Endodermal cell (in vitro differentiated cells): Measurements from ENCODE around the gene P2RY8. TPM values are rescaled to one million over a fixed set of nuclear protein-coding genes. Genes with fewer than 3 reads are reported as not detected.
A peak's percentile ranks its signal among the peaks of the same experiment; 100 is the strongest.

ENCODE experiments used
- DNase-seq: peaks from one replicate; pipeline ENCODE4 v3.0.0-alpha.2; 2017
- H3K27ac ChIP-seq: 2 replicates; pipeline ENCODE4 v1.5.1; 2013; ENCODE audit warnings: mild to moderate bottlenecking, low read depth, low read length, moderate library complexity
- H3K27me3 ChIP-seq: 2 replicates; pipeline ENCODE4 v1.6.1; 2013; ENCODE audit warnings: mild to moderate bottlenecking, low read length, moderate library complexity; ENCODE audit not compliant: insufficient read depth, control insufficient read depth, poor library complexity, severe bottlenecking
- H3K36me3 ChIP-seq: 2 replicates; pipeline ENCODE4 v1.7.0; 2013; ENCODE audit warnings: mild to moderate bottlenecking, low read length, moderate library complexity; ENCODE audit not compliant: control insufficient read depth, insufficient read depth
- H3K4me1 ChIP-seq: one replicate; pipeline ENCODE4 v1.7.0; 2013; ENCODE audit warnings: low read length; ENCODE audit not compliant: control insufficient read depth, insufficient read depth
- H3K4me3 ChIP-seq: 2 replicates; pipeline ENCODE4 v1.5.1; 2013; ENCODE audit warnings: mild to moderate bottlenecking, low read length, moderate library complexity
- H3K9ac ChIP-seq: 2 replicates; pipeline ENCODE4 v1.6.1; 2013; ENCODE audit warnings: mild to moderate bottlenecking, low read length, moderate library complexity; ENCODE audit not compliant: poor library complexity, severe bottlenecking; ENCODE audit errors: extremely low read depth
- H3K9me3 ChIP-seq: 2 replicates; pipeline ENCODE4 v1.6.1; 2013; ENCODE audit warnings: mild to moderate bottlenecking, low read length, moderate library complexity; ENCODE audit not compliant: control insufficient read depth
- H3K27ac Mint-ChIP-seq: 2 replicates; pipeline ENCODE4 v1.8.0; 2020; ENCODE audit warnings: mixed read lengths
- H3K27me3 Mint-ChIP-seq: 2 replicates; pipeline ENCODE4 v1.8.0; 2021; ENCODE audit warnings: mild to moderate bottlenecking, mixed read lengths; ENCODE audit not compliant: insufficient read depth
- H3K36me3 Mint-ChIP-seq: 2 replicates; pipeline ENCODE4 v1.8.0; 2020; ENCODE audit warnings: low read depth, mixed read lengths
- H3K4me1 Mint-ChIP-seq: 2 replicates; pipeline ENCODE4 v1.8.0; 2020; ENCODE audit warnings: mixed read lengths
- H3K4me3 Mint-ChIP-seq: 2 replicates; pipeline ENCODE4 v1.8.0; 2020; ENCODE audit warnings: mild to moderate bottlenecking, moderate library complexity, mixed read lengths
- H3K9me3 Mint-ChIP-seq: 2 replicates; pipeline ENCODE4 v1.8.0; 2020; ENCODE audit warnings: mild to moderate bottlenecking, mixed read lengths
- WGBS, 2 experiments: methylation state at CpG; one replicate each; pipeline versions ENCODE4 v1.1.5 to v1.1.7; 2013; ENCODE audit warnings: missing lambda C conversion rate in 2 of 2, mixed read lengths in 1 of 2; ENCODE audit not compliant: insufficient coverage in 1 of 2, insufficient read length in 1 of 2; 5-methylcytosine and 5-hydroxymethylcytosine counted together
- total RNA-seq, 2 donors: library from RNA; stranded (reverse); fragmentation: NEBNext Ultra II Directional in 1 of 2; extraction: Animal tissue kit (Norgen Biotek cat#: 25700) in 1 of 2; gene quantifications; 2 replicates in 1 of 2; 3 replicates in 1 of 2; pipeline ENCODE4 v1.2.1, GENCODE V29; 2021
- TF ChIP-seq, protein P1 (sequence below): fragments of 200-600 bp; sonication (generic); conservative IDR thresholded peaks from 2 replicates; pipeline ENCODE4 v1.5.0; 2021; ENCODE audit warnings: antibody characterized with exemption, mild to moderate bottlenecking

P2RY8 gene
- total RNA-seq, 2 donors from 2014 or later = not detected

DNA sequence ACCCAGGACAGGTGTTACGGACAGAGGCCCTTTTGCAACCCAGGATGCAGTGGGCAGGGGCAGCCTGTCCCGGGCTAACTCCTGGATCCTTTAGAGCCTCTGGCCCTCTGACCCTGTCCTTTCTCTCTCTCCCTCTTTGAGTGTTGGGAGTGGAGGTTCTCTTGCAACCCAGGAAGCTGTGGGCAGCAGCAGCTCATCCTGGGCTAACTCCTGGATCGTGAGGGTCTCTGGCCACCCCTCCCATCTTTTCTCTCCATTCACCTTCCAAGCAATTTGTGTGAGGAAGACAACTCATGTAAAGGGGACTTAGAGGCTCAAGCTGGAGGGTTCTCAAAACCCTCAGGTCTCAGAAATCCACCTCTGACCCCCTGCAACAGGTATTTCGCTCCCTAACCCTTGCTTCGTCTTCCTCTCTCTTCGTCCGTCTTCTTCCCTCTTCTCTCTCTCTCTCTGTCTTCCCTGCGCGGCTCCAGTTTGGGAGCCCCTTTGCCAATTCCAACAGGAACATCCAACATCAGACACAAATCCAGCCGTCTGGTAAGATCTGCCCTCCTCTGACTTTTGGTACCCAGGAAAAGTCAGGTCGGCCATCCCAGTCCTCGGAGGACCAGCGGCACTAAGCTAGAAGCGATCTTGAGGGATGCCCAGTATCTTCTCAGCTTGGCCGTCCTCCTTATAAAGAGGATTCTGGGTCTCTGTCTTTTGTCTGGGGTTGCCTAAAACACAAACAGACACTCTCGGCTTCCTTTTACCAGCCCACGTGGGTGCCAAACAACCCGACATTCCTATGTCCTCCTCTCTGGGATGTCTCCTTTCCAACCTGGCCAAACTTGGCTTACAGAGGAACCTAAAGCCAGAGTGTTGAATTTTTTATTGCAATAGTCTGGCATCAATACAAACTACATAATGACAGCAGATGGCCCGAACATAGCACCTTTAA lies 92.2 kb downstream of the P2RY8 start:
- Histone ChIP-seq H3K9me3 (peaks cover 27% of the 10 kb centered on the region), H3K9ac (no peak overlapping the region), H3K27ac (no peak overlapping the region), H3K4me3 (no peak overlapping the region), H3K27me3 (no peaks in the 10 kb centered on the region), H3K36me3 (peaks cover 39% of the 10 kb centered on the region), H3K4me1 (no peaks in the 10 kb centered on the region)
- Mint-ChIP-seq H3K4me1 (no peaks in the 10 kb centered on the region), H3K36me3 (peaks cover 77% of the 10 kb centered on the region), H3K9me3 (peaks cover 65% of the 10 kb centered on the region), H3K27me3 (no peaks in the 10 kb centered on the region), H3K27ac (no peak overlapping the region), H3K4me3 (no peak overlapping the region)
- 93 to 99% methylated on average over 15 to 18 of the region's 19 CpGs for WGBS, 2 experiments
- TF ChIP-seq, protein P1, sequence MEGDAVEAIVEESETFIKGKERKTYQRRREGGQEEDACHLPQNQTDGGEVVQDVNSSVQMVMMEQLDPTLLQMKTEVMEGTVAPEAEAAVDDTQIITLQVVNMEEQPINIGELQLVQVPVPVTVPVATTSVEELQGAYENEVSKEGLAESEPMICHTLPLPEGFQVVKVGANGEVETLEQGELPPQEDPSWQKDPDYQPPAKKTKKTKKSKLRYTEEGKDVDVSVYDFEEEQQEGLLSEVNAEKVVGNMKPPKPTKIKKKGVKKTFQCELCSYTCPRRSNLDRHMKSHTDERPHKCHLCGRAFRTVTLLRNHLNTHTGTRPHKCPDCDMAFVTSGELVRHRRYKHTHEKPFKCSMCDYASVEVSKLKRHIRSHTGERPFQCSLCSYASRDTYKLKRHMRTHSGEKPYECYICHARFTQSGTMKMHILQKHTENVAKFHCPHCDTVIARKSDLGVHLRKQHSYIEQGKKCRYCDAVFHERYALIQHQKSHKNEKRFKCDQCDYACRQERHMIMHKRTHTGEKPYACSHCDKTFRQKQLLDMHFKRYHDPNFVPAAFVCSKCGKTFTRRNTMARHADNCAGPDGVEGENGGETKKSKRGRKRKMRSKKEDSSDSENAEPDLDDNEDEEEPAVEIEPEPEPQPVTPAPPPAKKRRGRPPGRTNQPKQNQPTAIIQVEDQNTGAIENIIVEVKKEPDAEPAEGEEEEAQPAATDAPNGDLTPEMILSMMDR = no peak
- DNase-seq = peak; percentile 29

DNA sequence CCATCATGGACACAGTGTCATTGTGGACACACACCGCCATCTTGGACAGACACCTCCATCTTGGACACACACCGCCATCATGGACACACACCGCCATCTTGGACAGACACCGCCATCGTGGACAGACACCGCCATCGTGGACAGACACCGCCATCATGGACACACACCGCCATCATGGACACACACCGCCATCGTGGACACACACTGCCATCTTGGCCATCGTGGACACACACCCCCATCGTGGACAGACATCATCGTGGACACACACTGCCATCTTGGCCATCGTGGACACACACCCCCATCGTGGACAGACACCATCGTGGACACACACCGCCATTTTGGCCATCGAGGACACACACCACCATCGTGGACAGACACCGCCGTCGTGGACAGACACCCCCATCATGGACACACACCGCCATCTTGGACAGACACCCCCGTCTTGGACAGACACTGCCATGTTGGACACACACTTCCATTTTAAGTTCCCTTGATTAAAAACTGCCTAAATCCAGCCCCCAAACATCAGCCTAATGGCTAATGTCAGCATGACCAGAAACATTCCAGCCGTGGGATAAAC lies 93.4 kb downstream of the P2RY8 start:
- Histone ChIP-seq H3K9me3 (peaks cover 14% of the 10 kb centered on the region), H3K27ac (no peak overlapping the region), H3K4me3 (no peak overlapping the region), H3K27me3 (no peaks in the 10 kb centered on the region), H3K36me3 (peaks cover 34% of the 10 kb centered on the region), H3K9ac (no peak overlapping the region), H3K4me1 (no peaks in the 10 kb centered on the region)
- TF ChIP-seq, protein P1 = no peak
- 84 to 88% methylated on average over 19 to 26 of the region's 26 CpGs for WGBS, 2 experiments
- no peak overlapping the region for H3K4me3 Mint-ChIP-seq
- no peaks in the 10 kb centered on the region for H3K27me3 Mint-ChIP-seq
- H3K9me3 Mint-ChIP-seq = peaks cover 53% of the 10 kb centered on the region
- no peak overlapping the region for H3K27ac Mint-ChIP-seq
- DNase-seq = peak; percentile 29
- peaks cover 75% of the 10 kb centered on the region for H3K36me3 Mint-ChIP-seq
- H3K4me1 Mint-ChIP-seq = no peaks in the 10 kb centered on the region

DNA sequence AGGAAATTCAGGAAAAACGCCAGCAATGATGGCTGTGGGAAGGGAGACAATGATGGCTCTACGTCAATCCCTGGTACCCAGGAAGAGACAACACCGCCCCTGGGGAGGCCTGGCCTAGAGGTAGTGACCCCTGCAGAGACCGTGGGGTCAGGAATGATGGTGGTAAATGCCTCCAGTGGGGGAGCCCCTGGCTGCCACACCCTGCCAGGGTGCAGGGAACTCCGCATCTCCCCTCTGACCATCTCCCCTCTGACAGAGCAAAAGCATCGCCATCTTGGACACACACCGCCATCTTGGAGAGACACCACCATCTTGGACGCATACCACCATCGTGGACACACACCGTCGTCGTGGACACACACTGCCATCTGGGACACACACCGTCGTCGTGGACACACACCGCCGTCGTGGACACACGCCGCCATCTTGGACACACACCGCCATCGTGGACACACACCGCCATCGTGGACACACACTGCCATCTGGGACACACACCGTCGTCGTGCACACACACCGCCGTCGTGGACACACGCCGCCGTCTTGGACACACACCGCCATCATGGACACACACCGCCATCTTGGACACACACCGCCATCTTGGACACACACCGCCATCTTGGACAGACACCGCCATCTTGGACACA lies 94.1 kb downstream of the P2RY8 start:
- Mint-ChIP-seq H3K9me3 (peaks cover 45% of the 10 kb centered on the region), H3K4me1 (no peaks in the 10 kb centered on the region), H3K4me3 (no peak overlapping the region), H3K36me3 (peaks cover 75% of the 10 kb centered on the region), H3K27ac (no peak overlapping the region), H3K27me3 (no peaks in the 10 kb centered on the region)
- Histone ChIP-seq H3K36me3 (peaks cover 34% of the 10 kb centered on the region), H3K4me1 (no peaks in the 10 kb centered on the region), H3K27me3 (no peaks in the 10 kb centered on the region), H3K27ac (no peak overlapping the region), H3K4me3 (no peak overlapping the region), H3K9ac (no peak overlapping the region), H3K9me3 (peaks cover 7% of the 10 kb centered on the region)
- 88 to 90% methylated on average over 27 to 35 of the region's 38 CpGs for WGBS, 2 experiments
- DNase-seq = peak; percentile 20
- TF ChIP-seq, protein P1 = no peak
